ENCODE data around the gene MEIG1.
"Not testable (repeated sequence)": the region's sequence is repeated elsewhere in the genome, so short reads cannot be mapped to it uniquely, and the experiment has no call there.

MEIG1 gene, protein sequence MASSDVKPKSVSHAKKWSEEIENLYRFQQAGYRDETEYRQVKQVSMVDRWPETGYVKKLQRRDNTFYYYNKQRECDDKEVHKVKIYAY

DNA sequence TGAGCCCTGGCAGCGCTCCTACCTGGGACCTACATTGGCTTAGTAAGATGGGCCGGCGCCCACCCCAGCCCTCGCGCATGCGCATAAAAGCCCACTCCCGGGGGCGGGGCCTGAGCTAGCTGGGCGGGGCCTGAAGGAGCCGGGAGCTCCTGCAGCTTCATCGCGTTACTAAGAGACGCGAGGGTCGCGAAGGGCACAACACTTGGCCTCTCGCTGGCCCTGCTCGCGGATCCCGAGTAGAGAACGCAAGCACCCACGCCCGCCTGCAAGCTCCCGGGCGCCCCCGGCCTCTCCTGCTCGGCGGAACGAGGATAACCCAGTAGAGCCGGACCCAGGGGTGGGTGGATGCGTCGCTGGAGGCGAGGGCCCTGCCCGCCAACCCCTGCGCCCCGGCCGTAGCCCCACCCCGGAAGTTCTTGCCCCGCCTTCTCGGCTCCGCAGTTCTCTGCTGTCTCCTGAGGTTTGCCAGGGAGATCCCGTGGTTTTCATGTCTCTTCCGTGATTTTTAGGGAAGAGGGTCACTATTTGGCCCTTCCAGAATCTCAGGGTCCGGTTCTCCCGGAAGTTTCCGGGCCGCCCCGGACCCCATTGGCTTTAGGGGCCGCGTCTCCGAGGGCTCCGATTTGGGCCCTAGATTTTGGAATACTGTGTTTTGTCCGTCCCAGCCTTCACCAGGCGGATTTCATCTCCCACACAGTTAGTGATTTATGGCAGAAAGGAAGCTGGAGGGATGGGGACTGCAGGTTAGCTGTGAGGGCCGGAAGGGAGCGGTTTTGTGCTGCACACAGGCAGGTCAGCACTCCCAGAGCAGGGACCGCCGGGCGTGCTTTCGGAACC, at the start of gene MEIG1:
Gene MEIG1 (plus strand): TSS at position 168 of the 837 bp plus-strand sequence. CDS start 7,081 bp downstream, outside the sequence.
- DNase-seq = peak; percentile 88 to 92

- DNase-seq = no peak
These were observed 48.2 kb upstream of the MEIG1 start for GRCh38 chr10:14910953-14911352.

GRCh38 chr10:14911801-14912200, 47.4 kb upstream of the MEIG1 start:
- no peak for DNase-seq

DNA sequence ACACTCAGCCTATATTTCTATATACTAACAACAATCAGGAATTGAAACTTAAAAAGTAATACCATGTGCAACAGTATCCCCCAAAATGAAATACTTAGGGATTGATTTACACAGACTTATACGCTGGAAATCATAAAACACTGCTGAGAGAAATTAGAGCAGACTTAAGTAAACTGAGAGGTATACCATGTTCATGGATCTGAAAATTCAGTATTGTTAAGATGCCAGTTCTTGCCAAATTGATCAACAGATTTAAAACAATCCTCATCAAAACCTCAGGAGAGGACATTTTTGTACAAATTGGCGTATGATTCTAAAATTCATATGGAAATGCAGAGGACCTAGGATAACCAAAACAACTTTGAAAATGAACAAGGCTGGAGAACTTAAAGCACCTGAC, 42.6 kb upstream of the MEIG1 start:
- DNase-seq = no peak

DNA sequence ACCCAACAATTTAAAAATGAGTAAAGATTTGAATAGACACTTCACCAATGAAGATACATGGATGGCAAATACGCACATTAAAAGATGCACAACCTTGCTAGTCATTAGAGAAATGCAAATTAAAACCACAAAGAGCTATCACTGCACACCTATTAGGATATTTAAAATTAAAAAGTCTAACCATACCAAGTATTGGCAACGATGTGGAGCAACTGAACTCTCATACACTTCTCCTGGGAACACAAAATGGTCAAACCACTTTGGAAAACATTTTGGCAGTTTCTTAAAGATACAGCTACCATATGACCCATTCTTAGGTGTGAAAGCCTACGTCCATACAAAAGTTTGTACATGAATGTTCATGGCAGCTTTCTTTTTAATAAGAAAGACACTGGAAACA, 41.4 kb upstream of the MEIG1 start:
- DNase-seq = no peak

DNA sequence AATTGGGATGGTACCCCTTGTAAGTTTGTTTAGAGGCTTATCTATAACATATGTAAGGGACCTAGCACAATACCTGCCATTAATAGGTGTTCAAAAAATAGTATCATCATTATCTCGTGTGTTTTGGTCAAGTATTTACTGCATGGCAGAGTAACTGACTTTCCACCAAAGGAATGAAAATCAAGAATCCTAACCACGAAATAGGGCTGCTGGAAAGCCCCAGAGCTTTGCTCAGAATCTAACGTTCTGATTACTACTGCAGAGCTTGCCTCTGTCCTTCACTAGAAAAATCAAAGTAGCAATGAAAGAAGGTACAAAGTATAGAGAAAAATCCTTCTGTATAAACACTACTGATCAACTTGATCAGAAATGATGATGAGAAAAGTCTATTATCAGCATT, 40.2 kb upstream of the MEIG1 start:
- DNase-seq = no peak

DNA sequence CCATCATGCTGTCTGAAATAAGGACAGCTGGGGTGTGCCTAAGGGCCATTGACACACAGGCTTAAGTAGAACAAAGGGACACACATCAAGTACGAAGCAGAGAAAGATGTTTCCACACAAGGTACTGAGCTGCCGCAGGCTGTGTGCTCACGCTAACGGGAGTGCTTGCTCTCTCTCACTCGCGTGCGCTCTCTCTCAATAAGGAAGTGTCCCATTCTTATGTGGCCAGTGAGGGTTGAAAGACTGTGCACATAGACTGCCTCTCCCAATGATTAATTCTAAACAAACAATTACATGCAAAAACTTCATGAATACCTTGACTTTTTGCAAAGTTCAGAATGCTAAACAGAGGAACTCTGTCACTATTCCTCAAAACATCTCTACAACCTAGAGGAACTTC, 35.2 kb upstream of the MEIG1 start:
- no peak for DNase-seq

GRCh38 chr10:14925268-14925667, 33.9 kb upstream of the MEIG1 start:
- no peak for DNase-seq

DNA sequence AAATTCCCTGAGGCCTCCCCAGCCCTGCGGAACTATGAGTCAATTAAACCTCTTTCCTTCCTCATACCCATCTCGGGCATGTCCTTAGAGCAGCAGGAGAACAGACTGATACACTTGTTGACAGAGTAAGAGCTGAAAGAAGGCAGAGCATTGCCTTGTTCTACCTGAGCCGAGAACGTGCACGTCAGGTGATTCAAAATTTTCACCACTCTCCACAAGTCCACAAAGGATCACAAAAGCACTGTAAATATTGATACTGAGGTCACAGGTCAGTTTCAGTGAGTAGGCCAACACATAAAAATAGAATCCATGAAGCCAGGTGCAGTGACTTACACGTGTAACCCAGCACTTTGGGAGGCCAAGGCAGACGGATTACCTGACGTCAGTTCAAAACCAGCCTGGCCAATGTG, 33.1 kb upstream of the MEIG1 start:
- DNase-seq = no peak

DNA sequence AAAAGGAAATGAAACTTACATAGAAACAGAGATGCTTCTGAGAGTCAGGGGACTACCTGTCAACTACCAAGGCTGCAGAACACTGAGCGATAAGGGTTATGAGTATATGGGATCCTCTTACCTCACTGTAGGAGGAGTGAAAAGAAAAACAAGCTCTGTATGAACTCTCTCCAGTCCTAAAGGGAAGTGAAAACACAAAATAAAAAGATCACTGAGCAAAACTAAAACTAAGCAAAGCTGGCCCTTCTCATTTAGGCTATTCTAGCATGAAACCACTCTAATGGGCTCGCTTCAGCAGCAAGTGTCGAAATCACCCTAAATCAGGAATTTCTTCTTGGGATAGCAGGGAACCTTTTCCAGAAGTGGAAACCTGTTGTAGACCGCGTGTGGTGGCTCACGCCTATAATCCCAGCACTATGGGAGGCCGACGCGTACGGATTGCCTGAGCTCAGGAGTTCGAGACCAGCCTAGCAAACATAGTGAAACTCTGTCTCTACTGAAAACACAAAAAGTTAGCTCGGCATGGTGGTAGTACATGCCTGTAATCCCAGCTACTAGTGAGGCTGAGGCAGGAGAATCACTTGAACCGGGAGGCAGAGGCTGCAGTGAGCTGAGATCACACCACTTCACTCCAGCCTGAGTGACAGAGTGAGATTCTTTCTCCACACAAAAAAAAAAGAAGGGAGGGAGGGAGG, 32.3 kb upstream of the MEIG1 start:
- DNase-seq = no peak

DNA sequence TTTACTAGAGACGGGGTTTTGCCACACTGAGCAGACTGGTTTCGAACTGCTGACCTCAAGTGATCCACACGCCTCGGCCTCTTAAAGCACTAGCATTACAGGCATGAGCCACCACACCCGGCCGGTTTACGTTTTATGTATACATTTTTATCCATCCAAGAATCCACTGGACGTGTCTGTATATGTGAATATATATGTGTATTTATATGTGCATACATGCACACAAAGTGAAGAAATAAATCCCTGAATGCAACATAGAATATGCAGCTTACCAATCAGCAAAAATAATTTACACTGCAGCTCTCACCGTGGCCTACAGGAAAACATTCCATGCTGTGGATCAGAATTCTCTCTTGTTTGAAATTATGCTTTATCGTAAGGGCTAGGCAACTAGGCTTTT, 28.6 kb upstream of the MEIG1 start:
- no peak for DNase-seq

- no peak for DNase-seq
These were observed 22.6 kb upstream of the MEIG1 start for GRCh38 chr10:14936584-14936983.

DNA sequence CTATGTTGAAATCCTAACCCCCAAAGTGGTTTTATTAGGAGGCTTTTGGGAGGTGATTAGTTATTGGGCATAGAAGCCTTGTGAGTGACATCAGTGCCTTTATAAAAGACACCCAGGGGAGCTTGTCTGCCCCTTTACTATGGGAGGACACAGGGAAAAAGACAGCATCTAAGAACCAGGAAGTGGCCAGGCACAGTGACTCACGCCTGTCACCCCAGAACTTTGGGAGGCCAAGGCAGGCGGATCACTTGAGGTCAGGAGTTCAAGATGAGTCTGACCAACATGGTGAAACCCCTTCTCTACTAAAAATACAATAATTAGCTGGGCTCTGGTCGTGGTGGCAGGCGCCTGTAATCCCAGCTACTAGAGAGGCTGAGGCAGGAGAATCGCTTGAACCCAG, 20.2 kb upstream of the MEIG1 start:
- DNase-seq = peak in 1 of 2 donors; percentile 37

- DNase-seq = not testable (repeated sequence)
These were observed 16.8 kb upstream of the MEIG1 start for GRCh38 chr10:14942147-14942949.

GRCh38 chr10:14942950-14943338, 16.2 kb upstream of the MEIG1 start:
- not testable (repeated sequence) for DNase-seq

DNA sequence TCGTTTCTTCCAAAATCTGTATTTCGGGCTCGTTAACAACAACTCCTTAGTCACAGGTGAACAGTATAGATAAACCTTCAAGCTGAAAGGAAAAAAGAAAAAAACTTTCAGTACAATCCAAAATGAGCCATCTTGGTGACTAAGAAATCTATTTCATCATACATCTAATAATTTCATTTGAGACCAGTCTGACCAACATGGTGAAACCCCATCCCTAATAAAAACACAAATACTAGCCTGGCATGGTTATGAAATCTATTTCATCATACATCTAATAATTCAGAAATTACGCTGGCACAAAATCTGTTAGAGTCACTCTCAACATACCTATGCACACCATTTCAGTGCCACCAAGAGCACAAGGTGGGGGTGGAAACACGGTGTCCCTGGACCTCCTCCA, 14.1 kb upstream of the MEIG1 start:
- no peak for DNase-seq

DNA sequence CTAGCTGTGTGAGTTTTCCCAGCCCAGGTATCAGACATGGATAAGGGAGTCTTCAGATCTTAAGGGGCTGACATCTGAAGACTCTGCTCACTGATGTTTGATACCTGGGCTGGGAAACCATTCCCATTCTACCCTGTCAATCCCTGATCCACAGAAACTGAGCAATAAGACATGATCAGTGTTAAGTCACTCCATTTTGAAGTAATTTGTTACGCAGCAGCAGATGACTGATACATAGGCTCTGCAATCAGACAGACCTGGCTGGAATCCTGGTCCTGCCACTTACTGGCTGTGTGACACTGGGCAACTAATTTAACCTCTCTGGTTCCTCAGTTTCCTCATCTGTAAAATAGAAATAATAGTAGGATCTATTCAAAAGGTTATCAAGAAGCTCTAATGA, 11.9 kb upstream of the MEIG1 start:
- DNase-seq = no peak

DNA sequence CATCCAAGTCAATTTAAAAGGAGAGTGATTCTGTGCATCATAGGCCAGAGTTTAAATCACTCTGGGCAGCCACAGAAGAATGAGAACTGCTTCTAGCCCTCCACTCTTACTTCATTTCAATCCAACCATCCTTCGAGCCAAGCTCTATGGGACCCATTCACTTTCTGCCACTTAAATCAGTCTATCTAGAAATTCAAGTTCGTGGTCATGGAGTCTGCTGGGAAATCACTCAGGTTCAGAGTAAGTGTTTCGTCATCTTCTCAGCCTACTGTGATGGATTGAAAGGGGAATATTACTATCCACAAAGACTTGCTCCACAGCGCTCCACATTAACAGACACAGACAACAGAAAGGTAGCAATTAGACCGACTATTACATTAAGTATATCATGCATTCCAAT, 9.9 kb upstream of the MEIG1 start:
- no peak for DNase-seq

DNA sequence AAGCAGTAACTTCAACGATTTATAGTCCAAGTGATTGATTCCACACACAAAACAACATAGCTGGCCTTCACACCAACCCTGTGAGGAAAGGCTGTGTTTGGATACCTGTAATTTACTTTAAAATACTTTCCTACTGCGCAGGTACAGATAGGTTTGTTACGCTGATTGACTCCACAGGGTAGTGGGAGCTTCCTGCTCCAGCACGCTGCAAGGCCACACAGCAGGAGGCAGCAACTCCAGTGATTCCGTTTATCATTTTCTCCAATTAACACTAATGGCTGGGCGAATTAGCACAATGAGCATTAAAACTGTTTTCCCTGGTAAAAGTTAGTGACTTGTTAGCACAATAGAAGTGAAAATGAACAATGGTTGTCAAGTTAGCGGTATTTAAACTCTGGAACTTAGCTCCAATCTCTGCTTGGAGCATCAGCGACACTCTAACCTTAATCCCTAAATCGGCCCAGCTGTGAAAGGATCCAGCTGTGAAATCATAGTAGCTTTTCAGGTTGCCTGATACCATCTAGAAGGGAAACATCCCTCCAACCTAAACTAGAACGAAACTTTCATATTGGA, 6.3 kb upstream of the MEIG1 start:
- DNase-seq = no peak

- peak; percentile 7 to 34 for DNase-seq
These were observed 5.7 kb upstream of the MEIG1 start for GRCh38 chr10:14953424-14954000.

DNA sequence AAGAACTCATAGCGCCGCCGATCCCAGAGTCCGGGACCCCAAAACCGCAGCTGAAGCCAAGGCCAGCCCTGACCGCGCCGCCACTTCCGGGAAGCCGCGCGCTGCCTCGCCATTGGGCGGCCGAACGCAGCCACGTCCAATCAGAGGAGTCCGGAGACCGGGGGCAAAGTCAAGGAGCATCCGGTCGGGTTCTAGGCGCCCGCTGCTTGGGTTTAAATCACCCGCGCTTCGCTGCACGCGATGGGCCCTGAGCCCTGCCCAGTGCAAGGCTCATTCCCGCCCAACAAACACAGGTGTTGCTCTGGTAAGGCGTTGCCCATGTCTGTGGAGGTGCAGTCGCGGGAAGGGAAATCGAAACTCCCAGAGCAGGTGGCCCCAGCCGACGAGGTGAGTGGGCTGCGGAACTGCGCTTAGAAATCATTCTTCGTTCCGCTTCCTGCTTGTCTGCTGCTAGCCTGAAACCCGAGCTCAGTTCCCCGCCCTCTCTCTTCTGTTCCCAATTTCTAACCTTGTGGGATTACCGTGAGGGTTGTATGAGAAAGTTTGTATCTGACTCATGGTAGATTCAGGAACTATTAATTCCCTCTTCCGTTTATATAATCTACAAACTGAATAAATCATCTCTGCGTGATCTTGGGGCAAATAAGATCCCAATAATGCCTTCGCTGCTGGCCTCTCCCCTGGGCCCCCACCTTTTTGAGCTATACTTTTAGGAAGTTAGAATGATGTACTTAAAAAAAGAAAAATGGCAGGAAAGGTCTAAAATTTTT, 5.0 kb upstream of the MEIG1 start, which contains the start of gene DCLRE1C:
Gene DCLRE1C (minus strand): TSS at position 96 of the 770 bp plus-strand sequence. CDS start 86 bp downstream, at position 10.
- DNase-seq = peak; percentile 89 to 92

GRCh38 chr10:14954934-14955333, 4.3 kb upstream of the MEIG1 start:
- DNase-seq = no peak
